ENCODE results near the gene ZBTB2.

- TF ChIP-seq EZH2phosphoT487 (IDR thresholded peaks at IDR 0.05) (no peak), CTCF (IDR thresholded peaks at IDR 0.05) (no peak)
These were observed 3.1 kb downstream of the ZBTB2 start for GRCh38 chr6:151388236-151388635.

All from neural progenitor cell (in vitro differentiated cells).